Fibroblast of skin of back (primary cell): Measurements from ENCODE around the gene CLDN15. TPM values are rescaled to one million over a fixed set of nuclear protein-coding genes. Genes with fewer than 3 reads are reported as not detected.
"Not testable (repeated sequence)": the region's sequence is repeated elsewhere in the genome, so short reads cannot be mapped to it uniquely, and the experiment has no call there.

ENCODE experiments used
- DNase-seq: peaks from one replicate; pipeline ENCODE4 v3.0.0-alpha.2; 2013
- polyA plus RNA-seq, 2 experiments: library from polyadenylated mRNA; unstranded; fragments of 120-200 nt; gene quantifications; one replicate each; pipeline ENCODE4 v1.2.1, GENCODE V29; 2013; ENCODE audit not compliant: insufficient read length in 2 of 2

Gene CLDN15, protein sequence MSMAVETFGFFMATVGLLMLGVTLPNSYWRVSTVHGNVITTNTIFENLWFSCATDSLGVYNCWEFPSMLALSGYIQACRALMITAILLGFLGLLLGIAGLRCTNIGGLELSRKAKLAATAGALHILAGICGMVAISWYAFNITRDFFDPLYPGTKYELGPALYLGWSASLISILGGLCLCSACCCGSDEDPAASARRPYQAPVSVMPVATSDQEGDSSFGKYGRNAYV
- 3.8 TPM for polyA plus RNA-seq (2013, experiment 1 of 2; ENCODE audit: insufficient read length)
- 3.1 TPM for polyA plus RNA-seq (2013, experiment 2 of 2; ENCODE audit: insufficient read length)

DNA sequence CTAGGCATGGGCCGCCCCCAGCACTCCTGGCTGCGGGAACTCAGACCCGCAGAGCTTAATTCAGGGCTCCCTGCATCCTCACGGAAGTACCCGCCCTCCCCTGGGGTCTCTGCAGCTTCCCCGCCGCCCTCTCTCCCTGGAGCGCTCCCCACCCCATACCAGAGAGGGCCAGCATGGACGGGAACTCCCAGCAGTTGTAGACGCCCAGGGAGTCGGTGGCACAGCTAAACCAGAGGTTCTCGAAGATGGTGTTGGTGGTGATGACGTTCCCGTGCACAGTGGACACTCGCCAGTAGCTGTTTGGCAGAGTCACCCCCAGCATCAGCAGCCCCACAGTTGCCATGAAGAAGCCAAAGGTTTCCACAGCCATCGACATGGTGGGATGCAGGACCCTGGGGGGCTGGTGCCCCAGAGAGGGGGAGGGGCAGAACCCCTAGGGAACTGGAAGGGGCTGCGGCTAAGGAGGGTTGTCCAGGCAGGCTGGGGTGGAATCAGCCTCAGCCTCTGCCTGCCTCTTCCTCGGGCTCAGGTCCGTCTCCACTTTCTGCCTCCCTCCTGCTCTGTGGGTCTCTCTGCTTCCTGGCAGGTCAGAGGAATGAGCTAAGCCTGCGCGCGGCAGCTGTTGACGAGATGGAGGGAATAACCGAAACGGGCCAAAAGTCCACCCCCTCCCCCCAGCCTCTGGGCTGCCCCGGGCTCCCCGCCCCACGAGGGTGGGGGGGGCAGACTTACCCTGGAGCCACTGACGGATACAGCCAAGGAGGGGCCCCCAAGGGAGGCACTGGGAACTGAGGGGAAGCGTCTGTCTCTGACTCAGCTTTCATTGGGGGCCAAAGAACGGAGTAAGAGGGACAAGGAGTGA is at the start of gene CLDN15:
Gene CLDN15 (minus strand): TSS at position 597 of the 862 bp plus-strand sequence. CDS start 221 bp downstream, at position 376.
- DNase-seq, result peak; percentile 64

DNA sequence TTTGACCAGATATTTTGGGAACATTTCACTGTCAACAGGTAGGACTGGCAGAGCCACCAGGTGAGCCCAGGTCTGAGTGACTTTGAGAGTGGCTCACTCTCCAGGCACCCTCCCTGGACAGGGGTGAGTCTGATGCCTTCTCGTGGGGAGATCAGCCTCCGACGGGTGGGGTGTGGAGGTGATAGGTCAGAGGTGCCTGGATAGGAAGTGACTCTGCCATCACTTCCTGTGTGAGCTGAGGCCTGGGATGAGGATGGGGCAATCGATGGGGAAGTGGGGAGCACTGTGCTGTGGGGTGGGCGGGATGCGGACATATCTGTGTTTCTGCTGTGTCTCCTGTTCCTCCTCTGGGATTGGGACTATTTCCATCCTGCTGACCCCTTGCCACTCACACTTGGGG is 49.4 kb upstream of the CLDN15 start:
- DNase-seq, result no peak

DNA sequence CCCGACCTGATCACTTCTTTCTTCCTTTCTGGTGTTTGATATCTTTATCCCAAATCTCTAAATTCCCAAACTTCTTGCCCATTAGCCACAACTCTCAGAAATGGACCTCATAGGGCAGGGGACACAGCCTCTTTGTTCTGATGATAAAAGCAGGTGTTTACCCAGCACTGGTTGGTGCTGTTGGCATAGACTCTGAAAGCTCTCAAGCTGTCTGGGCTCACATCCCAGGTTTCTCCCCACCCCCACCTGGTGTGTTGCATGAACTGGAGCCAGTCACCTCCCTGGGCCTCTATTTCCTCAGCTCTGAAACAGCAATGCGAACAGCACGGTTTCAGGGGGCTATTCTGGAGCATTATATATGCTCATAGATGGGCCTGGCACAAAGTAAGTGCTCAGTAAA is 48.3 kb upstream of the CLDN15 start:
- DNase-seq, result not testable (repeated sequence)

DNA sequence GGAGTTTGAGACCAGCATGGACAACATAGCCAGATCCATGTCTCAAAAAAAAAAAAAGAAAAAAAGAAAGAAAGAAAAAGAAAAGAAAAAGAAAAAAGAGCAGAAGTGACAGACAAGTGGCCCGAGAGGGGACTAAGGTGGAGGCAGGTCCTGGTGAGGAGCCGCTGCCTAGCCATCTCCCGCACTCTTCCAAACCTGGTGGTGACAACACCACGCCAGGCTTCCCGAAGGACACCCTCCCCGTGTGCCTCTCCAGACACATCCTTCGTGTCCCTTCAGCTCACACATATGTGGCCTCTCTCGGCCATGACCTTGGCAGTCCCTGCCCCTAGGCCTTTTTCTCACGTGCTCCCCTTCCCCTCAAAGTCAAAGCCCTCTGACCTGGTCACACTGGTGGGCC is 47.6 kb upstream of the CLDN15 start:
- no peak for DNase-seq

DNA sequence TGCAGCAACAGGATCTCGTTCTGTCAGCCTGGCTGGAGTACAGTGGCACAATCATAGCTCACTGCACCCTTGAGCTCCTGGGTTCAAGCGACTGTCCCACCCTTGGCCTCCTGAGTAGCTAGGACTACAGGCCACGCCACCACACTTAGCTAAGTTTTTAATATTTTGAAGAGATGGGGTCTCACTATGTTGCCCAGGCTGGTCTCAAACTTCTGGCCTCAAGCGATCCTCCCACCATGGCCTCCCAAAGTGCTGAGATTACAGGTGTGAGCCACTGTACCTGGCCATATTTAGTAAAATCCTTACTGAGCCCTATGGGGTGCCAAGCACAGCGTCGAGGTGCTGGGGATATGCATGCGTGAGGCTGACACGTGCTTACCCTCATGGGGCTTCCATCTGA is 43.3 kb upstream of the CLDN15 start:
- DNase-seq, result not testable (repeated sequence)

DNA sequence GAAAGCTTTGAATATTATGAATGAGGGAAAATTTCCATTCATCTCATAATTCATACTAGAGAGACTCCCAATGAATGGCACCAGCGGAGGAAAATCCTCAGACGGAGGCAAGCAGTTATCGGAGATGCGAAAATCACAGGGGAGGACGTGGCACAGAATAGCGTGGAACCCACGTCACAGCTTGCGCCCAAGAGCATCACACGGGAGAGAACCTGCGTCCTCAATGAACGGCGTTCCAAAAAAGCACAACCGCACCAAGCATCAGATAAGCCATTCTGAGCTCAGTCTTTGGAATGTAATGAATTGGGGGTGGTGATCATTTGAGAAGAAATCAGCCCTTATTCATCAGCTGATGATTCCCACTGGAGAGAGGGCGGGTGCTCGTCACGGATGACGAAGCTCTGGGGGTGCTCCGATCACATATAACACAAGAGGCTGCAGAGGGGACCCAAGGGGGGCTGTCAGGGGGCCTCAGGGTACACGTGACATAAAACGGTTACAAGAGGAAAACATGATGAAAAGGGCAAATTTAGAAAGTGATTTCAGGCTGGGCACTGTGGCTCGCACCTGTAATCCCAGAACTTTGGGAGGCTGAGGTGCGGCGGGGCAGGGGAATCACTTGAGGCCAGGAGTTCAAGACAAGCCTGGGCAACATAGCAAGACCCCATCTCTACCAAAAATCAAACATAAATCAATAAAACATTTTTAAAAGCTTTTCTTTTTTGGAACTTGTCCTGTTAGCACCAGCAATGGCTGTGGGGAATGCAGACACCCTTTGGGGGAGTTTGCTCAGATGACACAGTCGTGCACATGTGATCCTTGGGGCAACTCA is 41.1 kb upstream of the CLDN15 start:
- DNase-seq, result no peak

DNA sequence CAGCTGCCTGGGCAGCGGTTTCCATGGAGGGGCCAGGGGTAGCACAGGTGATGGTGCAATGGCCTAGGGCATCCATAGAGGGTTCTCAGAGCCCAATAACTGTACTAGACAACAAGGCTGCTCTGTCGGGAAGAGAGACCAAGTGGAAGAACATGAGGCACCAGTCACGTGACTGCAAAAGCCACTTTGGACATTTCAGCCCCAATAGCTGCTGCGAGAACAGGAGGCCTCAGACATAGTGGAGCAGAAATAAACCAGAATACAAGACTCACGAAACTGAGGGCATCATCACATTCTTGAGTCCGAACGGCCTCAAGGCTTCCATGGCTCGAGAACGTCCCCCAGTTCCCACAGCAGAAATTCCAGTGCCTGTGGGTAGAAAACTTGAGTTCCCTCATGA is 39.6 kb upstream of the CLDN15 start:
- DNase-seq, result no peak

DNA sequence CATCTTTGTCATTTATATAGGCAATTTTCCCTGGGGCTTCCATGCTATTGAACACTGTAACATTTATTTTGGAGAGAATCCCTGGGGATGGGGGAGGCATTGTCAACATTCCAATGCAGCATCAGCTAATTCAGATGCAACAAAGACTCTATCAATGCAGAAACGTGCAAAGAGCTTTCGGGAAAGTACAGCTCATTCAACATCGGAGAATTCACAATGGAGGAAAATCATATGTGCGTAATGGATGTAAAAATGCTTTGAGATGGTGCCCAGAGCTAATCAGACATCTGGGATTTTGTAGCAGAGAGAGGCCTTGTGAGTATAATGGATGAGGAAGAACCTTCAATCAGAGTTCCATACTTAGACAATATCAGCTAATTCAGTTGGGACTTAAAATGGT is 35.6 kb upstream of the CLDN15 start:
- DNase-seq, result no peak

DNA sequence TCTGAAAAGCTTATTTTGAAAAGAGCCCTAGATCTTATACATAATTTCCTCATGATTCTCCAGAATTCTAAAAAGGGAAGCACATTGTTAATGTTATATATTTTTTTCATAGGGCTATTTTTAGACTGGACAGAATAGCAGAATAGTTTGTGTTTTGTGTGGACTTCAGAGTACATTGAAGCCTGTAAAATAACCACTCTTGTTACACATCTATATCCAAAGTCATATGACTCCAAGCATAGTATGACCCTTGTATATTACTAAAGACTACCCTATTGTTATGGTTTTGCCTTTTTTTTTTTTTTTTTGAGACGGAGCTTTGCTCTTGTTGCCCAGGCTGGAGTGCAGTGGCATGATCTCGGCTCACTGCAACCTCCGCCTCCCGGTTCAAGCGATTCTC is 33.4 kb upstream of the CLDN15 start:
- no peak for DNase-seq

DNA sequence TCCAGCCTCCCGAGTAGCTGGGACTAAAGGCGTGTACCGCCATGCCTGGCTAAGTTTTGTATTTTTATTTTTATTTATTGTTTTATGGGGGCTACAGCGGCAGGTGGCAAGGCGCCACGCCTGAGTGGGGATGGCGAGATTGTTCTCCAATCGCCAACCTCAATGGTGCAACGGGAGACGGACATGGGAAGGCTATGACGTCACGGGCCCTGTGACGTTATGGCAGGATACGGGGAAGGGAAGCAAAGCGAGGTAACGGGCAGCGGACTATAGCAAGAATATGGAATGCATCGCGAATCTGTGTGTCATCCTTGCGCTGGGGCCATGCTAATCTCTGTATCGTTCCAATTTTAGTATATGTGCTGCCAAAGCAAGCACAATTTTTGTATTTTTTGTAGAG is 32.1 kb upstream of the CLDN15 start:
- no peak for DNase-seq

DNA sequence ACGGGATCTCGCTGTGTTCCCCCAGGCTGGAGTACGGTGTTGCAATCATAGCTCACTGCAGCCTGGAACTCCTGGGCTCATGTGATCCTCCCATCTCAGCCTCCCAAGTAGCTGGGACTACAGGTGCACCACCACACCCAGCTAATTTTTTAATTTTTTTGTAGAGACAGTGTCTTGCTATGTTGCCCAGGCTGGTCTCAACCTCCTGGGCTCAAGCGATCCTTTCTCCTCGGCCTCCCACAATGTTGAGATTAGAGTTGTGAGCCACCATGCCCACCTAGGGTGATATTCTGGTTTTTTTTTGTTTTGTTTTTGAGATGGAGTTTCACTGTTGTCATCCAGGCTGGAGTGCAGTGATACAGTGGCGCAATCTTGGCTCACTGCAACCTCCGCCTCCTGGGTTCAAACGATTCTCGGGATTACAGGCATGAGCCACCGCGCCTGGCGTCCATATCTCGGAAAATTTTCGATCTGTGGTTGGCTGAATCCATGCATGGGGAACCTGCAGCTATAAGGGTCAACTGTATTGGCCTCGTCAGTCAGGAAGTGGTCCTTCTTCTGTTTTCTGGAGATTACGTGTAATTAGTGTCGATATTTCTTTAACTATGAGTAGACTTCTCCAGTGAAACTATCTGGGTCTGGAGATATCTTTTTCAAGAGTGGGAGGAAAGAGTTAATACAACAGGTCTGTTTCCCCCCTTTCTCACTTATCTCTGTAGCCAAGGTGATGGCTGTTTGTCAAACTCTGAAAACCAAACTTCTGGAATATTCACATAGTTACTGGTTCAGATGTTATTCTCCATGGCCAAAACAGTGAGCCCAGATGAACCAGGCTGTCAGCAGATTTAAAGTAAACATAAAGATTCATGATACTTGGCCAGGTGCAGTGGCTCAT is 28.3 kb upstream of the CLDN15 start:
- no peak for DNase-seq

DNA sequence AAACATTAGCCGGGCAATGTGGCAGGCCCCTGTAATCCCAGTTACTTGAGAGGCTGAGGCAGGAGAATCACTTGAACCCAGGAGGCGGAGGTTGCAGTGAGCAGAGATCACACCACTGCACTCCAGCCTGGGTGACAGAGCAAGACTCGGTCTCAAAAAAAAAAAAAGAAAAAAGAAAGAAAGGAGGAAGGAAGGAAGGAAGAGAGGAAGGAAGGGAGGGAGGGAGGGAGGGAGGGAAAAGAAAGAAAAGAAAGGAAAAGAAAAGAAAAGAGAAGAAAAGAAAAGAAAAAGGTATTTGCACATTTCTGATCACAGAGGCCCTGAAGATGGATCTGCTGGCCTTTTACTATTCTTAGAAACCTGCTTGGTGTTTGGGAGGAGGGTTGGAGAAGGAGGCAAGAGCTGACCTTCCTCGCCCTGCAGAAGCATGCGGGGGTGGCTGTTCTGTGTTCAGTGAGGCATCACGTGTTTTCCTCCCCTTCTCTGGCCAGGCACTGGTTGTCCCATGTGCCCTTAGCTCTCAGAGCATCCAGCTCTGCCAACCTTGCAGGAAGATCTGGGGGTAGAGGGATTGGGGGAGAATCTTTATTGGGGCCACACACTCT is 26.6 kb upstream of the CLDN15 start:
- DNase-seq, result not testable (repeated sequence)

DNA sequence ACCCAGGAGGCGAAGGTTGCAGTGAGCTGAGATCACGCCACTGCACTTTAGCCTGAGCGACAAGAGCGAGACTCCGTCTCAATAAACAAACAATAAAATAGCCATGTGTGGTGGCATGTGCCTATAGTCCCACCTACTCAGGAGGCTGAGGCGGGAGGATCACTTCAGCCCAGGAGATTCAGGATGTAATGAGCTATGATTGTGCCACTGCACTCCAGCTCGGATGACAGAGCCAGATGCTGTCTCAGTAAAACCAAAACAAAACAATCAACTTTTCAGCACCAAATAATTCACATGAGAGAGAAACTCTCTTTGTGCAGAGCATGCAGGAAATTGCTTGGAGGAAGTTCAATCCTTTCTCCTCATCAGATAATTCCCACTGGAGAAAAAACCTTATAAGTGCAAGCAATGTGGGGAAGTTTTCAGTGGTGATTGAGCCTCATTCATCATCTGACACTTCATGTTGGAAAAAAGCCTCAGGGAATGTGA is 20.7 kb upstream of the CLDN15 start:
- DNase-seq, result no peak

DNA sequence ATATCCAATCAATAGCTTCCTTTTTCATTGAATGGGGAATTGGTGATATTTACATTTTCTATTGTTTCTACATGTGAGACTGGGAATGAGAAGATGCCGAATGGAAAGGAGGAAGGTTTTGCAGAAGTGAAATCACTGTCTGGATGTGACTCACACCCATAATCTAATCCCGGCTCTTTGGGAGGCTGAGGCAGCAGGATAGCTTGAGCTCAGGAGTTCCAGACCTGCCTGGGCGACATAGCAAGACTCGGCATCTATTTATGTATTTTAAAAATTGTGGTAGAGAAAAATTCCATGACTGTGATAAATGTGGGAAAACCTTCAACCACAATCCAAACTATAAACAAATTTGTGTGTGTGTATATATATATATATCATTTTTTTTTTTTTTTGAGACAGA is 18.2 kb upstream of the CLDN15 start:
- DNase-seq, result no peak

DNA sequence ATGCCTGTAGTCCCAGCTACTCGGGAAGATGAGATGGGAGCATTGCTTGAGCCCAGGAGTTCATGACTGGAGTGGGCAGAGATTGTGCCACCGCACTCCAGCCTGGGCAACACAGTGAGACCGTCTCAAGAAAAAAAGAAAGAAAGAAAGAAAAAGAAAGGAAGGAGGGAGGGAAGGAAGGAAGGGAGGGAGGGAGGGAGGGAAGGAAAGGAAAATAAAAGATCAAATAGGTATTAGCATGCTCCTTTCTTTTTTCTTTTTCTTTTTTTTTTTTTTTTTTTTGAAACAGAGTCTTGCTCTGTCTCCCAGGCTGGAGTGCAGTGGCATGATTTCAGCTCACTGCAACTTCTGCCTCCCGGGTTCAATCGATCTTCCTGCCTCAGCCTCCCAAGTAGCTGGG is 15.6 kb upstream of the CLDN15 start:
- not testable (repeated sequence) for DNase-seq

DNA sequence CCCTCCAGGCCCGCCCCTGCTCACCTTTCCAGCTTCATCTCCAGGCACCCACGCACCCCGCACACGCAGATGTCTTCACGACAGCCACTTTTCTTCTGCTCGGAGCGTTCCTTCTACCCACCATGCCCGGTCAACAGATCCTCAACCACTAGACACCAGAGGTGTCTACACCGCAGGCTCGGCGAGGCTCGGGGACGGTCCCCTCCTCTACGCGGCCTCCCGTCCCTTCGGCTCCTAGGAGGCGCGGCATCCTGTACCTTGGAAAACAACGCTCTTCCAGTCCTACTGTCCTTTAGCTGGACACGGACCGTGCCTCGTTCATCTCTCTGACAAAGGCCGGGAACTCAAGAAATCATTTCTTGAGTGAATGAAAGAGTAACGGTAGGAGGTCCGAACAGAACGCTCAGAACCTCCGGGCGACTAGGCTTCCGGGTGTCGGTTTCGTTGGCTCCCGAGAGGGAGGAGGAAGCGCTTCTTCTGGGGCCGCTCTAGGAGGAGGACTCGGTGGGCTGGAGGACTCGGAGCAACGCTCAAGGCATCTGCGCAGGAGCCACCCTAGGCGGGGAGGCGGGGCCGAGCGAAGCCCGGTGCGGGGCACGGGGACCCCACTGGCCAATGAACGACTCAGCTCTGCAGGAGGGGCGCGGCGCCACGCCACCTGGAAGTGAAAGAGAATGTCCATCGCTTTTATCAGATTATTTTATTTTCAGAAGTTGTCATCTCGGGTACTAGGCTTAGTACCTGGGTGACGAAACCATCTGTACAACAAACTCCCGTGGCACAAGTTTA is 14.5 kb upstream of the CLDN15 start:
- DNase-seq, result peak; percentile 98

DNA sequence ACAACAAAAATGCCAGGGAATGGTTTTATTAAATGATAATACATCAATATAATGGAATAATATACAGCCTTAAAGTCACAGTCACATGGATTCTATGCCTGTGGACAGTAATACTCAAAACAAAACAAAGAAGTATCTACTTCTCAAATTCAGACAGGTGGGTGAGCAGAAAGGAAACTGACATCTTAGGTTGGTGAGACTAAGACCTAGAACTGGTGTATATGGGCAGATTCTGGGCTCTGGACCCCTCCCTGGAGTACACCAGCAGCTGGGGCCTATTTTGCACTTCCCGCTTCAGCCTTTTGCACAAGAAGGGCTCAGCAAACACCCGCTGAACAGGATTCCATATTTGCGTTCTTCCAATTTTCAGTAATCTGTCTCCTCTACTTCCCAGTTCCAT is 12.7 kb upstream of the CLDN15 start:
- DNase-seq, result no peak

DNA sequence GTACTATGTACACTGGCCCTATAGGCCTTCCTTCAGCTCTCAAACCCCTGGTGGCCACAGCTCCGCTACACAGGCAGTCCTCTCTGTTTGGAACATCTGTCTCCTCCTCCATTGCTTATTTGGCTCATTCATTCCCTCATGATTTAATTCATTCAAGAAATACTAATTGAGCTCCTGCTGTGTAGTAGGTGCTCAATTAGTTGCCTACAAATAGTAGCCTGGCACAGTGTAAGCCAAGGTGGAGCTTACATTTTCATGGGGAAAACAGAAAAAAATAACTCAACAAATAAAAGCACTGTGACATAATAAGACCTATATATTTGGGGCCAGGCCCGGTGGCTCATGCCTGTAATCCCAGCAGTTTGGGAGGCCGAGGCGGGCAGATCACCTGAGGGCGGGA is 10.7 kb upstream of the CLDN15 start:
- DNase-seq, result no peak

DNA sequence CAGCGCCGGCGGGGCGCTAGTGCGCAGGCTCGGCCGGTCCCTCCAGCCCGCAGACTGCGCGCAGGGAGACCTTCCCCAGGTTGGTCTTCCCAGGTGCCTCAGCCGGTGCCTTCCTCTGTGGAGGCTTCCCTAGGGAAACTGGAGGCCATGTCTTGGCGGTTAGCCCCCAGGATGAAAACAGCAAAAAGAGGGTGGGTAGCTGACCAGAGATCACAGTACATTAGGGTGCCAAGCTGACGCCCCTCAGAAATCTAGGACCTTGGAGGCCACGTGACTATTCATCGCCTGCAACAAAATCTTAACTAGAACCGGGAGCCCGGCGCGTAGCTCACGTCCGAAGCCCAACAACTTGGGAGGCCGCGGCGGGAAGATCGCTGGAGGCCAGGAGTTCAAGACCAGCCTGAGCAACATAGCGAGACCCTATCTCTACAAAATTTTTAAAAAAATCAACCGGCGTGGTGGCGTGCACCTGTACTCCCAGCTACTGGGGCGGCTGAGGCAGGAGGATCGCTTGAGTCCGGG is 7.6 kb upstream of the CLDN15 start:
- no peak for DNase-seq
